Umbilical cord (tissue), 2 donors: ENCODE measurements around the gene LMNB1. TPM values are rescaled to one million over a fixed set of nuclear protein-coding genes. Genes with fewer than 3 reads are reported as not detected.
"Not testable (repeated sequence)": the region's sequence is repeated elsewhere in the genome, so short reads cannot be mapped to it uniquely, and the experiment has no call there.

ENCODE experiments used
- DNase-seq: peaks from one replicate; pipeline ENCODE4 v3.0.0-alpha.2; 2015; ENCODE audit warnings: low spot score
- total RNA-seq: library from RNA; depleted of rRNA; stranded (reverse); fragments of >200 nt; gene quantifications from one replicate; pipeline ENCODE4 v1.2.3, GENCODE V29; 2014; ENCODE audit warnings: low replicate concordance; ENCODE audit not compliant: insufficient read depth

LMNB1 gene
- total RNA-seq, 1 donor from 2014 or later, result 8.2 TPM

DNA sequence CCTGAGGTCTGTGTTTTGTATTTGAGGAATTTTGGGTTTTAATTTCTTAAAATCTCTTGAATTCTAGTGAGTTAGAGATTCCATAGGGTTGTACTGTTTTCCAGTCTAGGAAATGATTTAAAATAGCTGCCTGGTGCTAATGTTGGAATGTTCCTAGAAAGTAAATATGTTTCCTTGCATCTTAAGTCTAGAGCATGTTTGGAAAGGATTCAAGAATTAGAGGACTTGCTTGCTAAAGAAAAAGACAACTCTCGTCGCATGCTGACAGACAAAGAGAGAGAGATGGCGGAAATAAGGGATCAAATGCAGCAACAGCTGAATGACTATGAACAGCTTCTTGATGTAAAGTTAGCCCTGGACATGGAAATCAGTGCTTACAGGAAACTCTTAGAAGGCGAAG lies 41.8 kb downstream of the LMNB1 start:
- peak; percentile 39 for DNase-seq

GRCh38 chr5:126819253-126819652 lies 42.3 kb downstream of the LMNB1 start:
- no peak for DNase-seq

DNA sequence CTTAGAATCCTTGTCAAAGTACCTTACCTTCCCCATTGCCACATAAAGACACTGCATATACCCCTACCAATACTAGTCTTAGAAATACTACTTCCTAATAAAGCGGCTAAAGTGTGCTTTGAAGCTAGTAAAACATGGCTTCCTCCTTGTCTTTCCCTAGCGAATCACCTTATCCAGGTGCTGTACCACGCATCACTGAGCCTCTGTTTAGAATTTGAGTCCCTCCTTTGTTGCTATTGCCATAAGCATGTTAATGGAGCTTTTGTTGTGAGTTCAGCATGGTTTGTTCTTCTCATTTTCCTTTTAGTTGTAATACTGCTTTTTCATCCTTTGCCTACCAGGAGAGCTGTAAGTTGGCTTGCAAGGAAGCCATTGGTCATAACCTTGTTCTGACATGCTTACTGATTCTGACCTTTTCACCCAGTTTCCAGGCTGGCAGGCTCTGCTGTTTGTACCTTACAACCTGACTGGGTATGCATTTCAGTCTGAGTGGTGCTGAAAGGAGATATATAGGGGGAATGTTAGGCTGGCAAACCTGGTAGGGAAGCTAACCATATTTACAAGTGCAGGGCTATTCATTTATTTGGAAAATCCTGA lies 49.8 kb downstream of the LMNB1 start:
- no peak for DNase-seq

DNA sequence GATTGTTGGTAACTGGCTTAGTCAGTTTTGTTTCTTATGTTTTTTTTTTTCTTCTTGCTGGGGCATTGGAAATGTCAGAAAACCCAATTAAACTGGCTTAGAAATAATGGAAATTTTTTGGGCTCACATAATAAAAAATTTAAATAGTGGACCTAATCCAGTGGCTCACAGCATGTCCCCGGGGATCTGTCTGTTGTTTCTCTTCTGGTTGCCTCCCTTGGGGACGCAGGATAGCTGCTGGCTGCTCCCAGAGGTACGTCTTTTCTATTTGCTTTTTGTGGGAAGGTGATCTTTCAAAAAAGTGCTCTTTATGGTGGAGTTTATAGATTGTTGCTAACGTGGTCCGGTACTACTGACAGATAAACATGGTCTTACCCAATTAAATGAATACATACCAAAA lies 52.2 kb downstream of the LMNB1 start:
- no peak for DNase-seq

- no peak for DNase-seq
Observed at GRCh38 chr5:126830061-126830460, 53.1 kb downstream of the LMNB1 start.

DNA sequence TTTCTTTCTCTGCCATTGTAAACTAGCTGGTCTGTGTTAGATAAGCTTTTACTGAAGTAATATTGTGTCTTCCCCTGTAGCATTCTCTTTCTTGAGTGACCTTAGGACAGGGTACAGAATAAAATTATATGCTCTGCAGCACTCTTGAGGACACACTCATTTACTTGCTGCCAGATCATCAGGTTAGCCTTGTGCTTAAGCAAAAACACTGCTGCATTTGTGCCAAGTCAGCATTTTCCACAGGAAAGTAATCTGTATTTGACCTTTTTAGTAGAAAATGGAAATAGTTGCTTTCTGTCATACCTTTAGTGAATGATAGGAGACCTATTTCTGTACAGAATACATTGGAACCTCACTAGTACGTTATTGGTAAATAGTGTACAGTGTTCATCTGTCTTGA lies 54.2 kb downstream of the LMNB1 start:
- no peak for DNase-seq

GRCh38 chr5:126836778-126837177 lies 59.8 kb downstream of the LMNB1 start:
- DNase-seq, result no peak

- DNase-seq, result no peak
Observed at GRCh38 chr5:126837242-126837641, 60.3 kb downstream of the LMNB1 start.

DNA sequence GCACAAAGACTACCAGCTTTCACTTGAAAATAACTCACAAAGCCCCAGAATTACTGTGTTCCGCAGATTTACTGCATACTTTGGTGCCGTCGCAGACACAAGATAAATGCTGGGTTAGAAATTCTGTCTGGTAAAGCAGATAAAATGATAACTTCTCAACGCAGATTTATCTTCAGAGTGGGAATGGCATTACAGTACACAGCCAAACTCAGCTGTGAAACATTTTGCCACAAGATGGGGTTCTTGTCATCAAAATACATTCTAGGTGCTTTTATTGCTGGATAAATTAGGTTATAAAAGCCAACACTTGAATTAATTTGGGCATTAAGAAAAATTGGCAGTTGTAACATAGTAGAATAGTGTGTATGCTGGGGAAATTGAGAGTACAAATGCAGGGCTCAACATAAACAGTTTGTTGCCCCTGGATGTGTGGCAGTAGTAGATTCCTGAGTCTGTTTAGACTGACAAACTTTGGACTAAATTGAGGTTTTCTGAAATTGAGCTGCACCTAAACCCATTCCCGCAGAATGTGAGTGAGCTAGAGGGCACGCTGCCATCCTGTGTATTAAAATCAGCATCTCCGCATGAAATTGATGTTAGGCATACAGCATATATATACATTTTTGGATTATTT lies 61.1 kb downstream of the LMNB1 start:
- peak; percentile 93 for DNase-seq

- not testable (repeated sequence) for DNase-seq
Observed at GRCh38 chr5:126839407-126839806, 62.5 kb downstream of the LMNB1 start.

DNA sequence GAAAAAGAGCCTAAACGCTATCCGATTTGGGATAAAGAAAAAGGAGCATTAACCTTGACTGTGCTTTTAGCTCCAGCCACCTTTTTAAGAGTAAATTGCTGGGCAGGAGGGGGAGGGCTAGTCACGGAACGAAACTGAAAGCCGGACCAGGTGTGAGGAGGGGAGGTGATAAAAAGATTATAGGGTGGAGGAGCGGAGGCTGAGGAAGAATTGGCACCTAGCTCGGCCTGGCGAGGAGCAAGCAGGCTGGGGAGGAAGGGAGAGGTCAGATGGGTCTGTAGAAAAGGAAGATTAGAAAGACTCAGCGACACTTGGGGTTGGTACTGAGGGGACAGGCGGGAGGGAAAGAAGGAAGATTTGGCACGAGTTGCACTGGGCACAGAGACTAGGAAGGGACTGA lies 66.4 kb downstream of the LMNB1 start:
- DNase-seq, result not testable (repeated sequence)

- DNase-seq, result peak; percentile 59
Observed at GRCh38 chr5:126845470-126846070, 68.6 kb downstream of the LMNB1 start.

GRCh38 chr5:126846344-126846743 lies 69.4 kb downstream of the LMNB1 start:
- peak; percentile 36 for DNase-seq

DNA sequence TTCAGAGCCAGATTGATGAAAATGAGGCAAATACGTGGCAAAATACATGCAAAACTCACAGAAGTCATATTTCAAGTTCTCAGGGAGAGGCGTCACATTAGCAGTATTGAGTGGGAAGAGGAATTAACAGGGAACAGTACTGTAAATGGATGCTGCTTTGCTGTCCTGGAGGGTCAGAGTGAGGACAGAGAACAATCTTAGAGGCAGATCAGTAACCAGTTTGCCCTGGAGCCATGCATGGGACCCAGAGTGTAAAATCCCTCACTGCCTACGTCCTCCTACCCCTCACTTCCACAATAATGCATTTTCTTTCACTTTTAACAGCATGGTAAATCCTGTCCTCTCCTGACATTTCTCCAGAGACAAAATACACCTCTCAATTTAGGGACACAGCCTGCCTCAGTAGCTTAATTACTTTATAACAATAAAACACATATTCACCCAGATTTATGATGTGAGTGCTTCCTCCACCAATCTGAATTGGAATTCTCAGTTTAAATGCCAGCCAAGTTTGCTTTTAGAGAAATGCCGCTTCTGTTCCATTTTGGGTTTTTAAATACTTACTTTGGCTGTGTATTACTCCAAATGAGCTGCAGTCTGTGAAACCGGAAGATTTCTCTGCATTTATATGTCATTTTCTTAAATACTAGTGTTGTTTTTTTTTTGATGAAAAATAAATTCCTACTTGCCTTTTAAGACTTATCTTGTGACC lies 70.0 kb downstream of the LMNB1 start:
- peak; percentile 11 for DNase-seq

- DNase-seq, result peak; percentile 69
Observed at GRCh38 chr5:126847456-126847820, 70.5 kb downstream of the LMNB1 start.

DNA sequence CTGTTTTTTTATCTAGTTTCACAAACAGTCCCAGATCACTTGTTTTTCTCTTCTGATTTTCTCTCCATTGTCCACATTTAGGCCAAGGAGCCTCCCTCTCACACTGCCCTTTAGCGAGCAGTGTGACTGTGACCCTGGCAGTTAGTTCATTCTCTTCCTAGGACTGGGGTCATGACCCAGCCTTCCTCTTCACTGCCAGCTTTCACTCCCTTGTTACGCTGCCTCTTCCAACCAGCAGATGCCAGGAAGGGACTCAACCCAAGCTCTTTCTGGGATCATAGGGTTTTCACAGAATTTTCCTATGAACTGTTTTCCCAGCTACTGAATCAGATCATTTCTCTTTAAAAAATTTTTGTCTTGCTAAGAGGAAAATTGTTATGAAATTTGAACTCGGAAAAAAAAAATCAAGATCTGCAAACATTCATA lies 70.9 kb downstream of the LMNB1 start:
- peak; percentile 84 for DNase-seq

GRCh38 chr5:126848253-126848652 lies 71.3 kb downstream of the LMNB1 start:
- DNase-seq, result no peak

GRCh38 chr5:126849101-126849678 lies 72.3 kb downstream of the LMNB1 start:
- peak; percentile 87 for DNase-seq

GRCh38 chr5:126851501-126852011 lies 74.6 kb downstream of the LMNB1 start:
- no peak for DNase-seq

GRCh38 chr5:126852091-126852571 lies 75.2 kb downstream of the LMNB1 start:
- DNase-seq, result peak; percentile 42

DNA sequence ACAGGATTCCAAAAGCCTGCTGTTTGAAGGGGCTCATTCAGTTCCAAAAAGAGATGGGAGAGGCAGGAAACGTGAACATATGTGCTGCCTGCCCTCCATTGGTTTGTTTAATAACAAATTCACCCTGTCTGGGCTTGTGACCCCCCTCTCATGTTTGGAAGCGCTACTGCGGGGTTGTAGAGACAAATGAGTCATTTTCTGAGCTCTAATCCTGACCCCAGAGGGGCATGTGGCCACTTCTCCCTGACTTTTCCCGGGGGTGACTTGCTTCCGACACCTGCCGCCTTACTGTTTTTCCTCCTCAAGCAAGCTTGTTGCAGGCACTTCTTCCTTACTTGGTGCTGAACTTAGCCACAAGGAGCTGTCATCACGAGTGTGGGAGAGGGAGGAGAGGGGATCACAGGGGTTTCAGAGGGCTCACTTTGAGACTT lies 75.9 kb downstream of the LMNB1 start:
- DNase-seq, result no peak
